ENCODE results near the gene CCDC106. TPM values are rescaled to one million over a fixed set of nuclear protein-coding genes. Genes with fewer than 3 reads are reported as not detected.
A peak's percentile ranks its signal among the peaks of the same experiment; 100 is the strongest.

Gene CCDC106
- total RNA-seq, 2 experiments from 2014 or later, result 8.3 to 8.8 TPM

- CTCF ChIA-PET, result interaction anchor here (0.5 to 3.6 kb wide), 16 partner anchors 9 to 1754 kb away, joined by 3 to 30 read pairs (median 5); partner anchors contain the start of genes U2AF2 and ZNF784
- POLR2A ChIA-PET, result no interaction called here
- H3K36me3 Mint-ChIP-seq (ENCODE audit: low read depth), result peaks cover 32% of the 10 kb centered on the region
- H3K27ac Mint-ChIP-seq, result peak within 1 kb of the TSS; percentile 96
- H3K4me1 Mint-ChIP-seq, result peaks cover 59% of the 10 kb centered on the region
- no peaks in the 10 kb centered on the region for H3K27me3 Mint-ChIP-seq
- H3K9me3 Mint-ChIP-seq, result no peaks in the 10 kb centered on the region
- H3K4me3 Mint-ChIP-seq, result peak within 1 kb of the TSS; percentile 93
- DNase-seq, result peak; percentile 76
These were observed 42.2 kb upstream of the CCDC106 start, which contains the start of gene ZNF865 for GRCh38 chr19:55605637-55606470. TSS of gene ZNF865 (plus strand) at chr19:55605647. CDS start at chr19:55613619, 7,972 bp downstream.

GRCh38 chr19:55606471-55606787 lies 41.6 kb upstream of the CCDC106 start:
- Mint-ChIP-seq H3K27me3 (no peaks in the 10 kb centered on the region), H3K4me3 (peak overlapping the region; percentile 93), H3K4me1 (peaks cover 53% of the 10 kb centered on the region), H3K36me3 (ENCODE audit: low read depth) (peaks cover 32% of the 10 kb centered on the region), H3K27ac (peak overlapping the region; percentile 96), H3K9me3 (no peaks in the 10 kb centered on the region)
- no peak for DNase-seq
- CTCF ChIA-PET, result interaction anchor here (0.5 to 3.6 kb wide), 14 partner anchors 9 to 1755 kb away, joined by 3 to 30 read pairs (median 6); partner anchors contain the start of genes U2AF2 and ZNF784
- POLR2A ChIA-PET, result no interaction called here

GRCh38 chr19:55606817-55607216 lies 41.2 kb upstream of the CCDC106 start:
- Mint-ChIP-seq H3K27me3 (no peaks in the 10 kb centered on the region), H3K27ac (peak overlapping the region; percentile 96), H3K4me3 (peak overlapping the region; percentile 93), H3K4me1 (peaks cover 49% of the 10 kb centered on the region), H3K9me3 (no peaks in the 10 kb centered on the region), H3K36me3 (ENCODE audit: low read depth) (peaks cover 29% of the 10 kb centered on the region)
- CTCF ChIA-PET, result interaction anchor here (0.6 to 3.6 kb wide), 13 partner anchors 8 to 108 kb away, joined by 3 to 30 read pairs (median 6); partner anchors contain the start of genes U2AF2 and ZNF784
- POLR2A ChIA-PET, result no interaction called here
- DNase-seq, result no peak

GRCh38 chr19:55609326-55609725 lies 38.7 kb upstream of the CCDC106 start:
- Mint-ChIP-seq H3K27ac (no peak overlapping the region), H3K9me3 (no peaks in the 10 kb centered on the region), H3K4me1 (peaks cover 40% of the 10 kb centered on the region), H3K4me3 (no peak overlapping the region), H3K27me3 (no peaks in the 10 kb centered on the region), H3K36me3 (ENCODE audit: low read depth) (peaks cover 29% of the 10 kb centered on the region)
- POLR2A ChIA-PET, result no interaction called here
- CTCF ChIA-PET, result interaction anchor here (1.3 kb wide), 1 partner anchor 17 kb away, joined by 3 read pairs; no protein-coding TSS in a partner anchor
- no peak for DNase-seq

- Mint-ChIP-seq H3K9me3 (no peaks in the 10 kb centered on the region), H3K4me3 (no peak overlapping the region), H3K4me1 (peaks cover 29% of the 10 kb centered on the region), H3K36me3 (ENCODE audit: low read depth) (peaks cover 31% of the 10 kb centered on the region), H3K27ac (no peak overlapping the region), H3K27me3 (no peaks in the 10 kb centered on the region)
- ChIA-PET CTCF (no interaction called here), POLR2A (no interaction called here)
- DNase-seq, result no peak
These were observed 36.6 kb upstream of the CCDC106 start for GRCh38 chr19:55611300-55611982.

- DNase-seq, result no peak
- peaks cover 22% of the 10 kb centered on the region for H3K4me1 Mint-ChIP-seq
- ChIA-PET POLR2A (interaction anchor here (0.9 kb wide), 1 partner anchor 8 kb away, joined by 3 read pairs; no protein-coding TSS in a partner anchor), CTCF (no interaction called here)
- no peaks in the 10 kb centered on the region for H3K27me3 Mint-ChIP-seq
- no peak overlapping the region for H3K27ac Mint-ChIP-seq
- no peak overlapping the region for H3K4me3 Mint-ChIP-seq
- H3K9me3 Mint-ChIP-seq, result no peaks in the 10 kb centered on the region
- H3K36me3 Mint-ChIP-seq (ENCODE audit: low read depth), result peaks cover 31% of the 10 kb centered on the region
These were observed 35.9 kb upstream of the CCDC106 start for GRCh38 chr19:55611983-55612645.

GRCh38 chr19:55613396-55613795 lies 34.6 kb upstream of the CCDC106 start:
- Mint-ChIP-seq H3K27me3 (no peaks in the 10 kb centered on the region), H3K27ac (no peak overlapping the region), H3K36me3 (ENCODE audit: low read depth) (peaks cover 32% of the 10 kb centered on the region), H3K4me1 (peaks cover 13% of the 10 kb centered on the region), H3K4me3 (no peak overlapping the region), H3K9me3 (no peaks in the 10 kb centered on the region)
- no peak for DNase-seq
- POLR2A ChIA-PET, result no interaction called here
- CTCF ChIA-PET, result no interaction called here

- no peak overlapping the region for H3K27ac Mint-ChIP-seq
- H3K4me3 Mint-ChIP-seq, result no peak overlapping the region
- peaks cover 28% of the 10 kb centered on the region for H3K36me3 Mint-ChIP-seq (ENCODE audit: low read depth)
- H3K27me3 Mint-ChIP-seq, result no peaks in the 10 kb centered on the region
- H3K4me1 Mint-ChIP-seq, result peaks cover 9% of the 10 kb centered on the region
- ChIA-PET POLR2A (no interaction called here), CTCF (no interaction called here)
- no peak for DNase-seq
- H3K9me3 Mint-ChIP-seq, result no peaks in the 10 kb centered on the region
These were observed 33.9 kb upstream of the CCDC106 start for GRCh38 chr19:55613930-55614710.

- H3K9me3 Mint-ChIP-seq, result no peaks in the 10 kb centered on the region
- POLR2A ChIA-PET, result no interaction called here
- no peak for DNase-seq
- no peaks in the 10 kb centered on the region for H3K27me3 Mint-ChIP-seq
- no peak overlapping the region for H3K27ac Mint-ChIP-seq
- peaks cover 12% of the 10 kb centered on the region for H3K4me1 Mint-ChIP-seq
- H3K4me3 Mint-ChIP-seq, result no peak overlapping the region
- CTCF ChIA-PET, result interaction anchor here (1.0 kb wide), 1 partner anchor 8 kb away, joined by 3 read pairs; no protein-coding TSS in a partner anchor
- H3K36me3 Mint-ChIP-seq (ENCODE audit: low read depth), result peaks cover 22% of the 10 kb centered on the region
These were observed 33.1 kb upstream of the CCDC106 start for GRCh38 chr19:55614711-55615542.

GRCh38 chr19:55615543-55616394 lies 32.2 kb upstream of the CCDC106 start:
- no peaks in the 10 kb centered on the region for H3K27me3 Mint-ChIP-seq
- CTCF ChIA-PET, result interaction anchor here (0.7 to 1.0 kb wide), 2 partner anchors 9 to 162 kb away, joined by 3 read pairs; no protein-coding TSS in a partner anchor
- POLR2A ChIA-PET, result no interaction called here
- H3K4me3 Mint-ChIP-seq, result no peak overlapping the region
- H3K4me1 Mint-ChIP-seq, result peaks cover 16% of the 10 kb centered on the region
- no peak overlapping the region for H3K27ac Mint-ChIP-seq
- DNase-seq, result no peak
- H3K36me3 Mint-ChIP-seq (ENCODE audit: low read depth), result peaks cover 26% of the 10 kb centered on the region
- no peaks in the 10 kb centered on the region for H3K9me3 Mint-ChIP-seq

GRCh38 chr19:55616395-55616875 lies 31.6 kb upstream of the CCDC106 start:
- H3K36me3 Mint-ChIP-seq (ENCODE audit: low read depth), result peaks cover 26% of the 10 kb centered on the region
- no peak for DNase-seq
- no peaks in the 10 kb centered on the region for H3K9me3 Mint-ChIP-seq
- H3K4me3 Mint-ChIP-seq, result no peak overlapping the region
- H3K27me3 Mint-ChIP-seq, result no peaks in the 10 kb centered on the region
- POLR2A ChIA-PET, result no interaction called here
- no peak overlapping the region for H3K27ac Mint-ChIP-seq
- CTCF ChIA-PET, result interaction anchor here (0.7 kb wide), 1 partner anchor 163 kb away, joined by 3 read pairs; no protein-coding TSS in a partner anchor
- H3K4me1 Mint-ChIP-seq, result peaks cover 18% of the 10 kb centered on the region
